Measurements from ENCODE around the gene SORCS2. TPM values are rescaled to one million over a fixed set of nuclear protein-coding genes. Genes with fewer than 3 reads are reported as not detected.
A peak's percentile ranks its signal among the peaks of the same experiment; 100 is the strongest.

Gene SORCS2
- total and polyA plus RNA-seq, 2 of the 13 experiments (the other 11 are each of a cell fraction or from before 2014, with no cell fraction given), result 0.82 to 1.0 TPM

DNA sequence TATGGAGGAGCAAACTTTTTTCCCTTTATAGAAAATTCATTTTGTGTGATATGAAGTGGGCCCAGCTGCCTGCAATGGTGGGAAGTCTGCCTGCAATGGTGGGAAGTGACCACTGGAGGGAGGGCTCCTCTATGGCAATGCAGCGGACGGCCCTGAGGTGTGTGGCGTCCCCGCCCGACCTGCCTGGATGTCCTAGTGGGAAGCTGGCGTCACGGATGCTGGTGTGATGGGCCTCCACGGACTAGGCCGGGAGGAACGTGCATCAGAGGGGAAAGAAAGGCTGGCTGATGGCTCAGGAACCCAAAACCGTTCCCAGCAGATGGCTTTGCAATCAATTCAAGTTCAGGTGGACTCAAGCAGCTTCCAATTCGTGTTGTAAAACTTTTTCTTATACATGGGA, 569.4 kb downstream of the SORCS2 start (continued):
- TF ChIP-seq ZNF280D (CRISPR knock-in tag; IDR thresholded peaks at IDR 0.05), result no peak
- TF ChIP-seq, protein P1, sequence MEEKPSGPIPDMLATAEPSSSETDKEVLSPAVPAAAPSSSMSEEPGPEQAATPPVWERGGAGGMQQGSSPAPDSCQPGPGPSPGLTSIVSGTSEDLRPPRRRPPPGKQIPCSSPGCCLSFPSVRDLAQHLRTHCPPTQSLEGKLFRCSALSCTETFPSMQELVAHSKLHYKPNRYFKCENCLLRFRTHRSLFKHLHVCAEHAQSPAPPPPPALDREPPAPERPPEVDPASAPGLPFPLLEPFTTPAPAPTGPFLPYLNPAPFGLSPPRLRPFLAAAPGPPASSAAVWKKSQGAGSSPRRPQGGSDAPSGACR (CRISPR knock-in tag; IDR thresholded peaks at IDR 0.05), result no peak
- TF ChIP-seq CHD4 (IDR thresholded peaks at IDR 0.05; ENCODE audit: borderline replicate concordance, low read length), result no peak
- TF ChIP-seq PRMT3 (CRISPR knock-in tag; IDR thresholded peaks at IDR 0.05; ENCODE audit: borderline replicate concordance, low read depth), result no peak
- TF ChIP-seq, protein P2, sequence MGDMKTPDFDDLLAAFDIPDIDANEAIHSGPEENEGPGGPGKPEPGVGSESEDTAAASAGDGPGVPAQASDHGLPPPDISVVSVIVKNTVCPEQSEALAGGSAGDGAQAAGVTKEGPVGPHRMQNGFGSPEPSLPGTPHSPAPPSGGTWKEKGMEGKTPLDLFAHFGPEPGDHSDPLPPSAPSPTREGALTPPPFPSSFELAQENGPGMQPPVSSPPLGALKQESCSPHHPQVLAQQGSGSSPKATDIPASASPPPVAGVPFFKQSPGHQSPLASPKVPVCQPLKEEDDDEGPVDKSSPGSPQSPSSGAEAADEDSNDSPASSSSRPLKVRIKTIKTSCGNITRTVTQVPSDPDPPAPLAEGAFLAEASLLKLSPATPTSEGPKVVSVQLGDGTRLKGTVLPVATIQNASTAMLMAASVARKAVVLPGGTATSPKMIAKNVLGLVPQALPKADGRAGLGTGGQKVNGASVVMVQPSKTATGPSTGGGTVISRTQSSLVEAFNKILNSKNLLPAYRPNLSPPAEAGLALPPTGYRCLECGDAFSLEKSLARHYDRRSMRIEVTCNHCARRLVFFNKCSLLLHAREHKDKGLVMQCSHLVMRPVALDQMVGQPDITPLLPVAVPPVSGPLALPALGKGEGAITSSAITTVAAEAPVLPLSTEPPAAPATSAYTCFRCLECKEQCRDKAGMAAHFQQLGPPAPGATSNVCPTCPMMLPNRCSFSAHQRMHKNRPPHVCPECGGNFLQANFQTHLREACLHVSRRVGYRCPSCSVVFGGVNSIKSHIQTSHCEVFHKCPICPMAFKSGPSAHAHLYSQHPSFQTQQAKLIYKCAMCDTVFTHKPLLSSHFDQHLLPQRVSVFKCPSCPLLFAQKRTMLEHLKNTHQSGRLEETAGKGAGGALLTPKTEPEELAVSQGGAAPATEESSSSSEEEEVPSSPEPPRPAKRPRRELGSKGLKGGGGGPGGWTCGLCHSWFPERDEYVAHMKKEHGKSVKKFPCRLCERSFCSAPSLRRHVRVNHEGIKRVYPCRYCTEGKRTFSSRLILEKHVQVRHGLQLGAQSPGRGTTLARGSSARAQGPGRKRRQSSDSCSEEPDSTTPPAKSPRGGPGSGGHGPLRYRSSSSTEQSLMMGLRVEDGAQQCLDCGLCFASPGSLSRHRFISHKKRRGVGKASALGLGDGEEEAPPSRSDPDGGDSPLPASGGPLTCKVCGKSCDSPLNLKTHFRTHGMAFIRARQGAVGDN (CRISPR knock-in tag; IDR thresholded peaks at IDR 0.05), result peak; percentile 44
- TF ChIP-seq KDM2A (CRISPR knock-in tag; IDR thresholded peaks at IDR 0.05; ENCODE audit: borderline replicate concordance, low read depth), result peak; percentile 28; the same call in 1 of the 2 replicates
- no peak for TF ChIP-seq PAWR (CRISPR knock-in tag; IDR thresholded peaks at IDR 0.05; ENCODE audit: borderline replicate concordance)
- TF ChIP-seq, protein P3, sequence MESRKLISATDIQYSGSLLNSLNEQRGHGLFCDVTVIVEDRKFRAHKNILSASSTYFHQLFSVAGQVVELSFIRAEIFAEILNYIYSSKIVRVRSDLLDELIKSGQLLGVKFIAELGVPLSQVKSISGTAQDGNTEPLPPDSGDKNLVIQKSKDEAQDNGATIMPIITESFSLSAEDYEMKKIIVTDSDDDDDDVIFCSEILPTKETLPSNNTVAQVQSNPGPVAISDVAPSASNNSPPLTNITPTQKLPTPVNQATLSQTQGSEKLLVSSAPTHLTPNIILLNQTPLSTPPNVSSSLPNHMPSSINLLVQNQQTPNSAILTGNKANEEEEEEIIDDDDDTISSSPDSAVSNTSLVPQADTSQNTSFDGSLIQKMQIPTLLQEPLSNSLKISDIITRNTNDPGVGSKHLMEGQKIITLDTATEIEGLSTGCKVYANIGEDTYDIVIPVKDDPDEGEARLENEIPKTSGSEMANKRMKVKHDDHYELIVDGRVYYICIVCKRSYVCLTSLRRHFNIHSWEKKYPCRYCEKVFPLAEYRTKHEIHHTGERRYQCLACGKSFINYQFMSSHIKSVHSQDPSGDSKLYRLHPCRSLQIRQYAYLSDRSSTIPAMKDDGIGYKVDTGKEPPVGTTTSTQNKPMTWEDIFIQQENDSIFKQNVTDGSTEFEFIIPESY (CRISPR knock-in tag; IDR thresholded peaks at IDR 0.05), result peak; percentile 90
- no peak for TF ChIP-seq ZNF576 (CRISPR knock-in tag; IDR thresholded peaks at IDR 0.05)
- TF ChIP-seq SMC3 (IDR thresholded peaks at IDR 0.05; ENCODE audit: low read length), result peak; percentile 69
- no peak for TF ChIP-seq ZHX1 (CRISPR knock-in tag; IDR thresholded peaks at IDR 0.05; ENCODE audit: low read depth)
- TF ChIP-seq IRF2 (CRISPR knock-in tag; IDR thresholded peaks at IDR 0.05), result no peak
- no peak for TF ChIP-seq AGO1 (IDR thresholded peaks at IDR 0.05; ENCODE audit: low read depth, low read length, poor library complexity, severe bottlenecking)
- TF ChIP-seq ZNF746 (CRISPR knock-in tag; IDR thresholded peaks at IDR 0.05), result no peak
- no peak for TF ChIP-seq KLF15 (CRISPR knock-in tag; IDR thresholded peaks at IDR 0.05; ENCODE audit: borderline replicate concordance)
- no peak for TF ChIP-seq ZNF441 (CRISPR knock-in tag; IDR thresholded peaks at IDR 0.05; ENCODE audit: borderline replicate concordance)
